C4-2B (cell line): ENCODE data around the gene KTN1.

Experiments used
- H3K27ac ChIP-seq: fragments of 450-650 bp; 2 replicates; pipeline ENCODE4 v1.5.1; 2017
- ZFX ChIP-seq: fragments of 450-650 bp; IDR thresholded peaks from 2 replicates; pipeline ENCODE4 v1.6.1; 2017
- TF ChIP-seq, protein P1 (sequence below): fragments of 450-650 bp; conservative IDR thresholded peaks from 2 replicates; pipeline ENCODE4 v1.5.1; 2017; ENCODE audit warnings: mild to moderate bottlenecking

KTN1 gene

GRCh38 chr14:55614304-55614703, 34.3 kb downstream of the KTN1 start:
- no peak for TF ChIP-seq ZFX
- TF ChIP-seq, protein P1, sequence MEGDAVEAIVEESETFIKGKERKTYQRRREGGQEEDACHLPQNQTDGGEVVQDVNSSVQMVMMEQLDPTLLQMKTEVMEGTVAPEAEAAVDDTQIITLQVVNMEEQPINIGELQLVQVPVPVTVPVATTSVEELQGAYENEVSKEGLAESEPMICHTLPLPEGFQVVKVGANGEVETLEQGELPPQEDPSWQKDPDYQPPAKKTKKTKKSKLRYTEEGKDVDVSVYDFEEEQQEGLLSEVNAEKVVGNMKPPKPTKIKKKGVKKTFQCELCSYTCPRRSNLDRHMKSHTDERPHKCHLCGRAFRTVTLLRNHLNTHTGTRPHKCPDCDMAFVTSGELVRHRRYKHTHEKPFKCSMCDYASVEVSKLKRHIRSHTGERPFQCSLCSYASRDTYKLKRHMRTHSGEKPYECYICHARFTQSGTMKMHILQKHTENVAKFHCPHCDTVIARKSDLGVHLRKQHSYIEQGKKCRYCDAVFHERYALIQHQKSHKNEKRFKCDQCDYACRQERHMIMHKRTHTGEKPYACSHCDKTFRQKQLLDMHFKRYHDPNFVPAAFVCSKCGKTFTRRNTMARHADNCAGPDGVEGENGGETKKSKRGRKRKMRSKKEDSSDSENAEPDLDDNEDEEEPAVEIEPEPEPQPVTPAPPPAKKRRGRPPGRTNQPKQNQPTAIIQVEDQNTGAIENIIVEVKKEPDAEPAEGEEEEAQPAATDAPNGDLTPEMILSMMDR, result no peak
- H3K27ac ChIP-seq, result no peak overlapping the region

GRCh38 chr14:55620277-55620676, 40.3 kb downstream of the KTN1 start:
- TF ChIP-seq, protein P1, result no peak
- TF ChIP-seq ZFX, result no peak
- H3K27ac ChIP-seq, result no peak overlapping the region

GRCh38 chr14:55620981-55621380, 41.0 kb downstream of the KTN1 start:
- no peak for TF ChIP-seq ZFX
- TF ChIP-seq, protein P1, result no peak

DNA sequence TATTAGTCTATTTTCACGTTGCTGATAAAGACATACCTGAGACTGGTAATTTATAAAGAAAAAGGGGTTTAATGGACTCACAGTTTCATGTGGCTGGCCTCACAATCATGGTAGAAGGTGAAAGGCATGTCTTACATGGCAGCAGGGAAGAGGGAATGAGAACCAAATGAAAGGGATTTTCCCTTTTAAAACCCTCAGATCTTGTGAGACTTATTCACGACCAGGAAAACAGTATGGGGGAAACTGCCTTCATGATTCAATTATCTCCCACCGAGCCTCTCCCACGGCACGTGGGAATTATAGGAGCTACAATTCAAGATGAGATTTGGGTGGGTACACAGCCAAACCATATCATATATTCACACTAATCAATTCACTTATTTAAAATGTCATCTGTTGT, 41.4 kb downstream of the KTN1 start:
- no peak overlapping the region for H3K27ac ChIP-seq
- TF ChIP-seq, protein P1, result no peak
- TF ChIP-seq ZFX, result no peak

More at GRCh38 chr14:55620981-55621380, 41.0 kb downstream of the KTN1 start:
- no peak overlapping the region for H3K27ac ChIP-seq

DNA sequence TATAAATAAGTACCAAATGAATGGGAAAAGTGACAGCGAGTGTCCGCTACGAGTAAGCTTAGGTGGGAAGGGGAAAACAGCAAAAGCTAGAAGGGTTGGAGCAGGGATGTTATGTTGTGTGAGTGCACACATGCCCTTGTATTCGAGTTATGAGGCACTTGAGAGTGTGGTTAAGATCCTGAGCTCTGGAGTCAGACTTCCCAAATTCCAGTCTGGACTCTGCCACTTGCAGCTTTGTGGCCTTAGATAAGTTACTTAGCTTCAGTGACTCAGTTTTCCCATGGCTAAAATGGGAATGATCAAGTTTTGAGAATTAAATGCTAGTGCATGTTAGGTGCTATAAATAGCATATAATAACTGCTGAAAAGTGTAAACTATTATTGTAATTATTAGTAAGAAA, 44.9 kb downstream of the KTN1 start:
- TF ChIP-seq, protein P1, result no peak
- no peak for TF ChIP-seq ZFX
- H3K27ac ChIP-seq, result no peak overlapping the region

DNA sequence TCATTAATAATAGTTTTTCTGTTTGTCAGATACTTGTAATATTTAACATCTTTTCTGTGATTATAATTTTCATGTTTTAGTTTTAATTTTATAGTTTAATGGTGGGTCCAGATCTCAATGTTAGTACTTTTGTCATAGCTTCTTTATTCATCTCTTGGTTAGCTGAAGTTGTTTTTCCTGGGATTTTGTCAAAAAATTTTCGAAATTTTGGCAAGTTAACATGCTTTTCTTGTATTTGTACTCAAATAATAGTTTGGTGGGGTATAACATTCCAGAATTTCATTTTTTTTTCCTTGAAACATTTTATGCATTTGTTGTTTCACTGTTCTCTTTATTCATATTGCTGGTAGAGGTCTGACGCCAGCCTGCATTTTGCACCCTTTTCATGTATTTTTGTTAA, 45.5 kb downstream of the KTN1 start:
- TF ChIP-seq, protein P1, result no peak
- no peak for TF ChIP-seq ZFX

DNA sequence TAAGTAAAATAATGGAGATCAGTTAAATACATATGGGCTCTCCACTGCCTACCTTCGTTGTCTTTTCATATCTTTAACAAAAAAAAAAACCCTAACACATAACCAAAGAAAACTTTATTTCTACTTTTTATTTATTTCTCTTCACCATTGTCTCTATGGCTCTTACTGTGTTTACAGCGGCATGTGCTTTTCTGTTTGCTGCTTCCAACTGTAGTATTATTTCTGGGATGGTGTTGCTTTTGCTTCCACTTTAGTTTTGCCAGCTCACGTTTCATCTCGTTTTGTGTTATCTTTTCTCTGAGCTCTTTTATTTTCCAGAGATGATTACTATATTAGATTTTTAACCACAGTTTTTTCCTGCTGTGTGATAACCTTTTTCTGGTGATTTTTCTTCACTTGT, 46.1 kb downstream of the KTN1 start:
- no peak overlapping the region for H3K27ac ChIP-seq
- TF ChIP-seq ZFX, result no peak
- TF ChIP-seq, protein P1, result no peak

More for the DNA sequence above, 45.5 kb downstream of the KTN1 start:
- H3K27ac ChIP-seq, result no peak overlapping the region
